Amygdala (tissue), 56 donors: ENCODE results near the gene RPS10.
"Not testable (repeated sequence)": the region's sequence is repeated elsewhere in the genome, so short reads cannot be mapped to it uniquely, and the experiment has no call there.

Experiments used
- DNase-seq, 56 donors: peaks; one replicate each; lab custom pipeline; 2025; lab: John Stamatoyannopoulos, UW

RPS10 gene

GRCh38 chr6:34393966-34394305, 31.9 kb downstream of the RPS10 start:
- DNase-seq, result no peak

GRCh38 chr6:34393191-34393965, 32.5 kb downstream of the RPS10 start:
- DNase-seq, result peak in 2 of 56 donors; percentile 53 to 67

GRCh38 chr6:34392497-34393190, 33.2 kb downstream of the RPS10 start, which contains the start of gene NUDT3:
TSS of gene NUDT3 (minus strand) at chr6:34392669. CDS start at chr6:34392362, 307 bp downstream.
- peak; percentile 37 to 96 (median 91) for DNase-seq

- peak in 44 of 56 donors; percentile 23 to 87 (median 63) for DNase-seq
These were observed 33.9 kb downstream of the RPS10 start for GRCh38 chr6:34391786-34392496.

- no peak for DNase-seq
These were observed 34.4 kb downstream of the RPS10 start for GRCh38 chr6:34391473-34391785.

- peak in 14 of 56 donors; percentile 9 to 45 (median 16) for DNase-seq
These were observed 35.1 kb downstream of the RPS10 start for GRCh38 chr6:34390531-34391472.

- DNase-seq, result no peak
These were observed 36.8 kb downstream of the RPS10 start for GRCh38 chr6:34389034-34389433.

GRCh38 chr6:34388421-34388820, 37.4 kb downstream of the RPS10 start:
- DNase-seq, result no peak

- no peak for DNase-seq
These were observed 39.3 kb downstream of the RPS10 start for GRCh38 chr6:34386316-34387137.

GRCh38 chr6:34385793-34386195, 40.1 kb downstream of the RPS10 start:
- DNase-seq, result no peak

GRCh38 chr6:34384321-34385153, 41.3 kb downstream of the RPS10 start:
- DNase-seq, result no peak

- no peak for DNase-seq
These were observed 42.1 kb downstream of the RPS10 start for GRCh38 chr6:34383656-34384320.

GRCh38 chr6:34383161-34383631, 42.7 kb downstream of the RPS10 start:
- DNase-seq, result peak in 5 of 56 donors; percentile 5 to 14 (median 12)

- DNase-seq, result no peak
These were observed 44.8 kb downstream of the RPS10 start for GRCh38 chr6:34381081-34381480.

- DNase-seq, result no peak
These were observed 47.4 kb downstream of the RPS10 start for GRCh38 chr6:34378470-34378869.

- DNase-seq, result no peak
These were observed 47.9 kb downstream of the RPS10 start for GRCh38 chr6:34377984-34378383.

- not testable (repeated sequence) for DNase-seq
These were observed 48.3 kb downstream of the RPS10 start for GRCh38 chr6:34377571-34377970.

GRCh38 chr6:34375833-34376232, 50.0 kb downstream of the RPS10 start:
- DNase-seq, result no peak
